ENCODE data around the gene ATL3.

DNA sequence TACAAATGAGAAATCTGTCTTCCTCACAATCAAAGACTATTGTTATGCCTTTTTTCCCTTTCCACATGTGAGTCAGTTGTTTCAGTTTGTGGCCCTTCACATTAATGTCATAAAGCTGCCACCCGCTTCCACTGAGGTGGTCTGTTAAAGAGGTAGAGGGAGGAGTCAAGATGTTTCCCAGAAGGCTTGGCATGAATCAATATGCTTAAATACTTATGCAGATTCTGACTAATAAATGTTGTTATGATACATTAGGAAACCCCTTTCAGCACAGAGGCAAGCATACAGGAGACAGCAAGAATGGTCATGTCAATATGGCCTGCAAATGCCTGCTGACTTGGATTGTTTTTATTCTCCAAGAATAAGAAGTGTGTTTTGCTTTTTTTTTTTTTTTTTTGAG lies 16.7 kb upstream of the ATL3 start:
- TF ChIP-seq, protein P1, sequence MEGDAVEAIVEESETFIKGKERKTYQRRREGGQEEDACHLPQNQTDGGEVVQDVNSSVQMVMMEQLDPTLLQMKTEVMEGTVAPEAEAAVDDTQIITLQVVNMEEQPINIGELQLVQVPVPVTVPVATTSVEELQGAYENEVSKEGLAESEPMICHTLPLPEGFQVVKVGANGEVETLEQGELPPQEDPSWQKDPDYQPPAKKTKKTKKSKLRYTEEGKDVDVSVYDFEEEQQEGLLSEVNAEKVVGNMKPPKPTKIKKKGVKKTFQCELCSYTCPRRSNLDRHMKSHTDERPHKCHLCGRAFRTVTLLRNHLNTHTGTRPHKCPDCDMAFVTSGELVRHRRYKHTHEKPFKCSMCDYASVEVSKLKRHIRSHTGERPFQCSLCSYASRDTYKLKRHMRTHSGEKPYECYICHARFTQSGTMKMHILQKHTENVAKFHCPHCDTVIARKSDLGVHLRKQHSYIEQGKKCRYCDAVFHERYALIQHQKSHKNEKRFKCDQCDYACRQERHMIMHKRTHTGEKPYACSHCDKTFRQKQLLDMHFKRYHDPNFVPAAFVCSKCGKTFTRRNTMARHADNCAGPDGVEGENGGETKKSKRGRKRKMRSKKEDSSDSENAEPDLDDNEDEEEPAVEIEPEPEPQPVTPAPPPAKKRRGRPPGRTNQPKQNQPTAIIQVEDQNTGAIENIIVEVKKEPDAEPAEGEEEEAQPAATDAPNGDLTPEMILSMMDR (conservative IDR thresholded peaks at IDR 0.05; ENCODE audit: low read length) = no peak
- no peak for TF ChIP-seq EZH2phosphoT487 (IDR thresholded peaks at IDR 0.05; ENCODE audit: borderline replicate concordance)
